DMS153 treated with DMSO at 0.1 percent for 48 hours (cell line): Measurements from ENCODE around the gene MYO1E.

Source experiments
- DNase-seq: peaks from one replicate; lab custom pipeline; 2025; ENCODE audit not compliant: unreplicated experiment; lab: John Stamatoyannopoulos, UW

Gene MYO1E

DNA sequence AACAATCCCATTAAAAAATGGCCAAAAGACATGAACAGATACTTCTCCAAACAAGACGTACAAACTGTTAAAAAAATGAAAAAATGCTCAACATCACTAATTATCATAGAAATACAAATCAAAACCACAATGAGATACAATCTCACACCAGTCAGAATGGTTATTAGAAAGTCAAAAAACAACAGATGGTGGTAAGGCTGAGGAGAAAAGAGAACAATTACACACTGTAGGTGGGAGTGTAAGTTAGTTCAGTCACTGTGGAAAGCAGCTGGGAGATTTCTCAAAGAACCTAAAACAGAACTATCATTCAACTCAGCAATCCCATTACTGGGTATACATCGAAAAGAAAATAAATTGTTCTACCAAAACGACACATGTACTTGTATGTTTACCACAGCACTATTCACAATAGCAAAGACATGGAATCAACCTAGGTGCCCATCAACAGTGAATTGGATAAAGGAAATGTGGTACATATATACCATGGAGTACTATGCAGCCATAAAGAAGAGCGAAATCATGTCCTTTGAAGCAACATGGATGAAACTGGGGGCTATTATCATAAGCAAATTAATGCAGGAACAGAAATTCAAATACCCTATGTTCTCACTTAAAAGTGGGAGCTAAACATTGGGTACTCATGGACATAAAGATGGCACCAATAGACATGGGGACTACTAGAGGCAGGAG, 51.5 kb downstream of the MYO1E start:
- no peak for DNase-seq

DNA sequence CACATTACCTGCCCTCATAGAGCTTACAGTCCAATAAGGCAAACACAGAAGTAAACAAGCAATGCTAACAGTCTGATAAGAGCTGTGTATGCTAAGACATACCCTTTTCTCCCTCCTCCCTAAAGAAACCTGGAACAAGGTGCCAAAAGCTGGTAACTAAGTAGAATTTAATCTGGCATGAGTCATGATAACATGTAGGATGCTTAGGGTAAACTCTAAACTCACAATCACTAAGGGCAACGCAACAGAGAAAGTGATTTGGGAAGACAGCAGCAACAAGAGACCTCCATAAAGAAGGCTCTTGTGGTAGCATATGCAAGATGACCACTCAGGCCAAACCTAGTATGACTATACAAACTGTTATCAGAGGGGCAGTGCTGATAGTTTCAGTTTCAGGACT, 55.5 kb downstream of the MYO1E start:
- DNase-seq: no peak

DNA sequence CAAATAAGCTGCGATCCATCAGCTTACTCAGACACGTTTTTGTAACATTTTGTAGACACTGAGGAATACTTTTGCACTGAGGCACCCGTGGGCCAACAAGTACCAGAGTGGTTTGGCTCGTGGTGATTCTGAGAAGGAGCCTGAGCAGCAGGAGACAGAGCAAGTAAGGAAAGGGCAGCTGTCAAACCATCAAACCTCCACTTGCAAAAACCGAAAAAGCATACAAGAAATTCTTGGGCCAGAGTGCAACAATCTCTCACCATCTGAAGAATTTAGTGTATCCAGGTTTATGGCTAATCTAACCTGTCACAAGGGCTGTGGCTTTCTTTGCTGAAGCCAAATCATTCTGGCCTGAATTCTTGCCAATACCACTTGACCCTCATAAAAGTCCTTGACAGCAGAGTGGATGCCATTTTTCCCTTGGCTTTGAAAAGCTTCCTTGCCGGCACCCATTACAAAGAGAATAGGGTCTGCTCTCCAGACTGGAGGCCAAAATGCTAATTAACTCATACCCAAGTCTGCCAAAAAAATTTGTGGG, 56.7 kb downstream of the MYO1E start:
- DNase-seq: no peak

DNA sequence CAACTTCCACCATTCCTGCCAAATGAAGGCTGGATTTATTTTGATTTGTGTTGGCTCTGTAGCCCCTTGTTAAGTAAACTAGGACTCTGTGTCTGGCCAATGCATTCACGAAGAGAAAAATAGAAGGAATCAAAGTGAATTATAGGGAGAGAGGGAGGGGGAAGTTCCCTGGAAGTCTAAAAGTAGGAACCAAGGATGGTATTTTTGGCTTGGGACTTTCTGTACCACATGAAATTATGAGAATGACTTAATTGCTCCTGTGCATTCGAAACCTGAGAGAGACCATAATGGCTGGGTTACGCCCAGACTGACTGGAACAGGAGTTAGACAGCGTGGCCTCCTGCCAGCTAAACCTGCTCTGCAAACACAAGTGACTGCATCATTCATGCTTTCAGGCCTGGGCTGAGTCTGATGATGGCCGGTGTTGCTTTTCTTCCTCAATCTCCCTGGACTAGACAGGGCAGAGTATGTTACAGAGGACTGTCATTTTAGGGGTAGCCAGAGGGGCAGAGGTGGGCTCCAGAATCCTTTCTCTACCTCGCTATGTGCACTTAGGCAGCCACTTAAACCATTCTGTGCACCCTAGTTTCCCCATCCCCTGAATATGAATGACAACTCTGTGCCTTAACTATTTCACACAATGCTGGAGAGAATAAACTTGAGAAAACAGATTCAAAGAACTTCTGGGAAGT, 58.9 kb downstream of the MYO1E start:
- peak; percentile 41 for DNase-seq

DNA sequence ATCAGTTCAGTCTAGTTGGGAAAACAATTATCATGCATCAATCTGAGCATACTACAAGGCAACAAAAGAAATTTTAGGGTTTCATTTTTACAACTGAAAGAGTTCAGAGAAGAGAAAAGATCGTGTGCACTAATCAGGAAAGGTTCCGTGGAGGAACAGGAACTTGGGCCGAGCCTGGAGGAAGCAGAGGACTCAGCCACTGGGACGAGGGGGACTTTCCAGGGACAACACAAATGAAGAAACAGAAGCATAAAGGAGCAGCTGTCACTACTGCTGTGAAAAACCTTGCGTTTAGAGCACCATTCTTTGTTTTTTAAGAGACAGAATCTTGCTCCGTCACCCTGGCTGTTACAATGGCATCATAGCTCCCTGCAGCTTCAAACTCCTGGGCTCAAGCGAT, 60.5 kb downstream of the MYO1E start:
- no peak for DNase-seq

DNA sequence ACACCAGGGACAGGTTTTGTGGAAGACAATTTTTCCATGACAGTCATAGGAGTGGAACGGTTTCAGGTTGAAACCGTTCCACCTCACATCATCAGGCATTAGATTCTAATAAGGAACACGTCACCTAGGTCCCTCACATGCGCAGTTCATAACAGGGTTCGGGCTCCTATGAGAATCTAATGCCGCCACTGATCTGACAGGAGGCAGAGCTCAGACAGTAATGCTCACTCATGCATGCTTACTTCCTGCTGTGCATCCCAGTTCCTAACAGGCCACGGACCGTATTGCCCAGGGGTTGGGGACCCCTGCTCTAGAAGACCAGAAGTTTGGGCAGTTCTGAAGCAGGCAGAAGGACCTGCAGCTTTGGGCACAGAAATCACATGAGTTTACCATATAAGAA, 61.5 kb downstream of the MYO1E start:
- no peak for DNase-seq

DNA sequence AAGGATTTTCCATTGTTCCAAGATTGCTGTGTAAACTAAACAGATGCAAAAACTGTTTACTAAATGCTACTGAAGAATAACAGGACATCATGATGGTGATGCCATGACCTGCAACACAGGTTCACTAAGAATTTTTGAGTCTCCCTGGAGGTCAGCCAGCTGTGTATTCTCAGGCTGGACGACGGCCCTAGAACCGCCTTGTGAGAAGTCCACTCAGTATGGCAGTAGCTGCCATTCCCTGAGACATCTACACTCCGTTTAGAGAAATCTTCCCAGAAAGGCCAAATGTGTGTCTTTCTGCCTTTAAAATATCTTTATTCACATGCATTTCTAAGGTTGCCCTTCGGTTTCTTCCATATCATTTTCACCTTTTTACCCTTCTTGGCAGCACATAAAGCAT, 63.3 kb downstream of the MYO1E start:
- DNase-seq: no peak

DNA sequence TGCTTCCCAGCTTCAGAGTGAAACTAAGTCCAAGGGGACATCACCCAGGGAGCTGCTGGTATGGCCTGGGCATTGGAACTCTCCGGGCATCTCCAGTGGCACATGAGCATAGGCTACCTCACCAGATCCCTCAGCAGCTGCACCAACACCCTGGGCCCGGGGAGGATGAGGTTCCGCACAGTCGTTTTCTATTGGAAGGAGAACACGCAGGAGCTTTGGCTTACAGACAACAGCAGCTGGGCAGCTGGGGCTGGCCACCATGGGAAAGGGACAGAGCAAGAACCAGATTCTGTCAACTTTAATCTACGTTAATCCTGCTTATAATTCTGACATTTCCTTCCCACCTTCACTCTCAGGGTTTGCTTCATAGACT, 65.5 kb downstream of the MYO1E start:
- DNase-seq: no peak

DNA sequence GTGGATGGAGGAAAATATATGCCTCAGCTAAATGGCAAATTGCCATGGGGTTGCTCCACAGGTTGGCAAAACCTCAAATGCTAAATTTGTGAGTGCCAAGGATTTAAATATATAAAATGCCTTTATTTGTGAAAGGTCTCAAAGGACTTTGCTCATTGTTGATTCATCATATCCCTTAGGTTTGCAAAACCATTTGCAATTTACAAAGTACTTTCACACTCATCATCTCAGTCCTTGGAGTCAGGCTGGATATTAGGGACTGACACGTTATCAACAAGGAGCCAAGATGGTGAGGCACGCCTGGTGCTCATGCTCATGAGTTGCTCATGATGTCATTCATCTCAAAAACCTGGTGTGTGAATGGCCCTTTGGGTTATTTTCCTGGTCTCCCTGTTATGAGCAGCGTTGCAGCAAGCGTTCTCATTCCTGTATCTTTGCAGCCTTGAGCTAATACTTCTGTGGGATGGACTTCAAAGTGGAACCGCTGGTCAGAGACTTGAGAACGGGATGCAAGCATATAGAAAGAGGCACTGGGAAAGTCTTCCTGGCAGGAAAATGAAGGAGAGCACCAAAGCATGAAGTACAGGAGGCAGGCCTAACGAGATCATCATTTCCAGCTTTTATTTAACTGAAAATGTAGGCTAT, 66.0 kb downstream of the MYO1E start:
- DNase-seq: no peak

DNA sequence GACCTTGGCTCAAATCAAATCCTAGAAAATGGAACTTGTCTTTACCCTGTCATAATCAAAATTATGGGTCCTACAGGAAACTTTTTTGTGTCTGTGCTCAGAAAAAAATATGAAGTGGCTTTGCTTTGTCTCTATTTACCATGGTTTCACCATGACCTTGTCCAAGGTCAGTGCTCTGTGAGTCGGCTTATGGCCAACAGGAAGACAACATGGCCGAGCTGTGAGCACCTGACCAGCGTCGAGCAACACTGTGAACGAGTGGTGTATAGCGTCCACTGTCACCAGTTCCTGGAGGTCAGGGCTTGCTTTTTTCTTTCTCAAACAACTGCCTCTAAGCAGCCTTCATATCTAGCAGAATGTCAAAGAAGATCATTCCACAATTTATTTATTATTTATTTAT, 67.9 kb downstream of the MYO1E start:
- DNase-seq: no peak

DNA sequence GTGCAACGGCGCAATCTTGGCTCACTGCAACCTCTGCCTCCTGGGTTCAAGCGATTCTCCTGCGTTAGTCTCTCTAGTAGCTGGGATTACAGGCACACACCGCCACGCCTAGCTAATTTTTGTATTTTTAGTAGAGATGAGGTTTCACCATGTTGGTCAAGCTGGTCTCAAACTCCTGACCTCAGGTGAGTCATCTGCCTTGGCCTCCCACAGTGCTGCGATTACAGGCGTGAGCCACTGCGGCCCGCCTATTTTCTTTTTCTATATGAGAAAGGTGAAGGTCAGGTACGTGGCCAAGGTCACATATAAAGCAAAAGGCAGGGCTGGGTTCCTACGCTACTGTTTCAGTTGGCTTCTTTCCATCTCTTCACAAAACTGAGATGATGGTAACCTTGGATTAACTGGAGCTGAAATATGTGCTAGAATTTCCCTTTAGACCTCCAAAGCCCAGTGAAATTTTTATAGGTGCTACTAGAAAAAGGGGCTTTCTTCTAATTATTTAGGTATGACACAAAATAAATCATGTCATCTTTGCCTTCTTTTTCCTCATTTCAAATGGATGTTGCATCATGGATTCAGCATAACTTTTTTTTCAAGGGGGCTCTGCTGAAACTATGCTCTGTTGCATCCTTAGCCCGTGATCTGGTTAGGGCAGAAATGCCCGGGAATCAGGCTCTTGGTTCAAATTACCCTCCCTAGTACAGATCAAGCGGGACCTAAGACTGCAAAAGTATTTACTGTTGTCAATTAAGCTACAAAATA, 68.5 kb downstream of the MYO1E start:
- DNase-seq: no peak

DNA sequence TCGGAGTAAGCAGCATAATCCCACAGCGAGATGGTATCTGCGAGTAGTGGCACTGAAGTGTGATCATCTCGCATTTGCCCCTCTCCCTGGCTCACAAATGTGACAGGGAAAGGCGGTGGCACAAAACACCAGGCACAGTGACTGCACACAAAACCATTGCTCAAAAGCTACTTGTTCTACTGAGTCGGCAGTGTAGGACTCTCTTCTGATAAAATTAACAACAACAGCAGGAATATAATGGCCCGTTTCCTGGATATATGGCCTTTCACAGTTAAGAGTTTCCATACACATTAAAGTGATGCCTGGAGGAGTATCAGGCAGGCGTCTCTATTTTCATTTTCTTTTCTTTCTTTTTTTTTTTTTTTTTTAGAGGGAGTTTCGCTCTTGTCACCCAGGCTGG, 69.0 kb downstream of the MYO1E start:
- DNase-seq: no peak

DNA sequence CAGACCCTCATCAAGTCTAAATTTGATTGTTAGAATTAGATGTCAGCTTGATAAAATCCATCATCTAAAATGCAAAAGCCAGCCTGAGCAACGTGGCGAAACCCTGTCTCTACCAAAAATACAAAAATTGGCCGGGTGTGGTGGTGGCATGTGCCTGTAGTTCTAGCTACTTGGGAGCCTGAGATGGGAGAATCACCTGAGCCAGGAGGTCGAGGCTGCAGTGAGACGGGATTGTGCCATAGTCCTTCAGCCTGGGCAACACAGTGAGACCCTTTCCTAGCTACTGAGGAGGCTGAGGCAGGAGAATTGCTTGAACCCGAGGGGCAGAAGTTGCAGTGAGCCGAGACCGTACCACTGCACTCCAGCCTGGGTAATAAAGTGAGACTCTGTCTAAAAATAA, 69.5 kb downstream of the MYO1E start:
- no peak for DNase-seq

DNA sequence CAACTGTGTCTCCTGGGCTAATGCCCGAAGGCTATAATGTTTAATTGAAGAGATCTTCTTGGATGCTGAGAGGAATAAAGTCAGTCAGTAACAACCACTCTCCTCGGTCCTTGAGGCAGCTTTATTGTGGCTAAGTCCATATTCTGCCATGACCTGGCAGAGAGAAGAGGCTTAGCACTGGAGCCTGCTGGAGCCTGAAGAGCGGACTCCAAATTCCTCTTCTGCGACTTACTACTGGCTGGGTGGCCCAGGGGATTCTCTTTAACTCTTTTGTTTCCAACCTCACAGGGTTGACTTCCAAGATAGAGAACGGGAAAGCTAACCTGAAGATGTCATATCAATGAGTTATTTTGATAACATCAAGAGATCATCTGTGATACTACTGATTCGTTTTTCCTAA, 71.1 kb downstream of the MYO1E start:
- DNase-seq: no peak

DNA sequence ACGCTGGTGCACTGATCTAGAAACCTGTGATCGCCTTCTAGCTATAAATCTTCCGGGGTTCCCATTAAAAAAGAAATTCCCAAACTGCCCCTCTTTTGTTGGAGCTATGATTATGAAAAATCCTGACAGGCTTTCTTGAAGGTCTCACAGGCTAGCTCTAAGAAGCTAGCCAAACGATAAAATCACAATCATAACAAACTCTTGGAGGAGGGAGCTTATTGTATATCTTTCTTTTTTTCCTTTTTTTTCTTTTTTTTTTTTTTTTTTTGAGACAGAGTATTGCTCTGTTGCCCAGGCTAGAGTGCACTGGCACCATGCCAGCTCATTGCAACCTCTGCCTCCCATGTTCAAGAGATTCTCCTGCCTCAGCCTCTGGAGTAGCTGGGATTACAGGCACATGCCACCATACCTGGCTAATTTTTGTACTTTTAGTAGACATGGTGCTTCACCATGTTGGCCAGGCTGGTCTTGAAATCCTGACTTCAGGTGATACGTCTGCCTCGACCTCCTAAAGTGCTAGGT, 72.0 kb downstream of the MYO1E start:
- no peak for DNase-seq

DNA sequence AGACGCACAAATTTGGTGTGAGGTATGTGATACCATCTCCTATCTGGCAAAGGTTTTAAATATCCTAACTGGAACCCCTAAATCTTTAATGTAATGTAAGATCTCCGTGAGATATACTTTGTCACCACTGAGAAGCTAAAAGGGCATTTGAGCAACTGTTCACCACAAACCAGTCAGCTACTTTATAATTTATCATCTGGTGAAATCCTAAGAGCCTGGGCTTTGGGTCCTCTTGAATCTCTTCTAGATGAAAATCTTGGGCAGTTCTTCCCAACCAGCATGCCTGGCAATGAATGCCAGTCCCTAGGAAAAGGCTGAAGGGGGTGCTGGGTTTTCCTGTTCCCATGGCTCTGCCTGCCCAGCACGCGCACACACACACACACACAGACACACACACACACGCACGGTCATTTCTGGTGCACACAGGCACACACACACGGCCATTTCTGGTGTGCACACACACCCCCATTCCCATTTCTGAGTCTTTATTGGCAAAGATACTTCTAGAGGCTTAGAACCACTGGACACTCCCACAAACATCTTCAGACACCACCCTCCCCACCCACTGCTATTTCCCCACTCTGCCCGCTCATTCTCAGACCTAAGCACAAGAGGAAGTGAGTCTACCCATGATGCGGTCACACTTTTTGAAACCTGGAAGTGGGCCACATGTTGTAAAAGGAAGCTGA, 72.6 kb downstream of the MYO1E start:
- no peak for DNase-seq

DNA sequence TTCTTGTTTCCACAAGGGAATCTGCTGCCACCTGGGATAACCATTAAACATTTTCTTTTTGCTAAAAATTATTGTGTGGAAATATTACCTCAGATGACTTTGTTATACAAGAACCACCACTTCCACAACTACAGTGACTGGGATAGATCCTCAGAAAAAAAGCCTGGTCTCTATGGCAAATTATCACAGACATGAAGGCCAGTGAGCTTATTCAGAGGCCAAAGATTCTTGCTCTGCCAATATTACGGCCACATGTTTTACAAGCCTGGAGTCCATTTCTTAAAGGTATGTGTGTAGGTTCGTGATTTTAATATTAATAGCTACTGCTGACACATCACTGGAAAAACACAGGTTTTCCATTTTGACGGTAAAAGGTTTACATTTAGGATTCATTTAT, 73.8 kb downstream of the MYO1E start:
- DNase-seq: no peak

DNA sequence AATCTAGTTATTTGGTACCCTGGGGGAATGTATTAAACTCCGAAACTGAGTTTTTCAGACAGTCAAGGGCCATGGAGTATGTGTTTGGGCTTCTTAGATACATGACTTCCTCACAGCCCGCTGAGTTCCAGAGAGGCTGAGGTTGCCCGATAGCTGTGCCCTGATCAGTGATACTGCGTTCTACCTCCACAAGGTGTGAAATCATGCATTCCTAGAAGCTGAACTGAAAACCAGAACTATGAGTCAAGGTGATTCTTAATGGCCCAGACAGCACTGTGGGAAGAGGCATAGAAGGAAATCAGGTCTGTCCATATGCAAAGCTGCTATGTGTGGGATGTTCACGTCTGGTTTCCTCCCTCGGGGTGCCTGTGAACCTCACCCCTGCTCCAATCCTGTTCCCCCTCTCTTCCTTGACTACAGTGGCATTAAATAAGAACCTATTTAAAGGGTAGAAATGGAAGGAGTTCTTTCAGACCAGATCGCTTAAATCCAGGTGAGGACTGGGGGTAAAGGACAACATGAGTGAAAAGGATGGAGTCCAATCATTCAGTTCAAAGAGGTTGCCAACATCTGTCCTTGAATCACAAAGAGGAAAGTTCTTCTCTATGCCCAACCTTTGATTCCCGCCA, 74.3 kb downstream of the MYO1E start:
- no peak for DNase-seq

DNA sequence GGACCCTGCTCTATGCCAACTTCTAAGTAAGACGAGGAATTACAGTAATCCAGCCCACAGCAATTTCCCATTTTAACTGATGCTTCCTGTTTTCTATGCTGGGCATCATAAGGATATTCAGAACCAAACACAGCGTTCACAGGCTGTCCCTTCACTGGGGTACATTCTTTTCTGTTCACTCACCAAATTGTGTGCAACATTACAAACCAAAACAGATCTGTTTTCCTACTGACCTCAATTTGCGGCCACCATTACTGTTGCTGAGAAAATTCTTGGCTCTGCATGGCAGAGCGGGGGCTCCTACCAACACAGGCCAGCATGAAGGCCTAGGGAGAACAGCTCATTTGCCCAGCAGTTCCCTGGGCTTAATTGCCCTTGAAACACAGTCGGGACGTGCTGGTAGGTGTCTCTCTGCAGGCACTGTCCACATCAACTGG, 76.5 kb downstream of the MYO1E start:
- no peak for DNase-seq
